Measurements from ENCODE around the gene CCDC126. TPM values are rescaled to one million over a fixed set of nuclear protein-coding genes. Genes with fewer than 3 reads are reported as not detected.

Gene CCDC126
- total RNA-seq, 1 donor from 2014 or later: 19.5 TPM

Small RNAs within 50 kb of the gene (small RNA-seq; reads per million reads assigned to genes)
- gene AC006026.2 (ENCODE audit: low replicate concordance): not detected

Other genes with a start within 250 kb of the CCDC126 start
- 37.7 TPM for gene IGF2BP3, start 126.9 kb upstream of the CCDC126 start, total RNA-seq
- 56.5 TPM for gene TRA2A, start 65.4 kb upstream of the CCDC126 start, total RNA-seq
- gene FAM221A, start 82.8 kb downstream of the CCDC126 start, total RNA-seq: 2.7 TPM
- 0.21 TPM for gene STK31, start 112.8 kb downstream of the CCDC126 start, total RNA-seq

All from tongue (tissue), 2 donors.